AG04449 (cell line): Measurements from ENCODE around the gene KCP.

Experiments
- CTCF ChIA-PET: fragments of 350-600 bp; formaldehyde crosslinking; extraction: SDS; loops from one replicate; lab custom pipeline; 2021; ENCODE audit warnings: antibody characterized with exemption; lab: Yijun Ruan, JAX
- POLR2A ChIA-PET: fragments of 400-600, 350-600 bp; formaldehyde crosslinking; extraction: SDS; loops from one replicate; lab custom pipeline; 2020; ENCODE audit warnings: antibody characterized with exemption, inconsistent platforms; lab: Yijun Ruan, JAX
- DNase-seq: peaks from one replicate; pipeline ENCODE4 v3.0.0-alpha.2; 2010; ENCODE audit warnings: low read depth, low spot score
- H3K4me3 ChIP-seq: 2 replicates; pipeline ENCODE4 v1.5.1; 2011; ENCODE audit warnings: low read depth, mild to moderate bottlenecking, control low read depth, low read length
- CTCF ChIP-seq: IDR thresholded peaks from one replicate; pipeline ENCODE4 v1.5.1; 2011; ENCODE audit warnings: mild to moderate bottlenecking, moderate library complexity, low read length, control low read depth, inconsistent platforms; ENCODE audit not compliant: insufficient read depth; ENCODE audit errors: missing control alignments

Gene KCP

DNA sequence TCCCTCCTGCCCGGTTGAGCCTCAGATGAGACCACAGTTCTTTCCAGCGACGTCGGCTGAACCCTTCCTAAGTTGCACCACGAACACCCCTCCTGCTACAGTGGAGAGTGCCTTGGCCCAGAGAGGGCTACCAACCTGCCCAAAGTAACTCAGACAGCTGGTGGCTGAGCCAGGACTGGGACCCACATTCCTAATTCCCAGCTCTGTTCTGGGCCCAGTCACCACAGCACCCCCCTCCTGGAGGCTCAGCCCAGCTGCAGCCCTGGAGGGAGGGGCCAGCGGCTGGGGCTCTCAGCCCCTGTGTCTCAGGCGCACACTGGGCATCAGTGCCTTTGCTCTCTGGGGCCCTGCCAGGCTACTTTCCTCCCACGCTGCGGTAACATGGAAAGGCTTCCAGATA, 37.3 kb downstream of the KCP start:
- ChIA-PET CTCF (interaction anchor here (0.8 to 17.9 kb wide), 3 partner anchors 9 to 200 kb away, joined by 3 to 203 read pairs (median 7); no protein-coding TSS in a partner anchor), POLR2A (no interaction called here)
- TF ChIP-seq CTCF: no peak
- no peak overlapping the region for H3K4me3 ChIP-seq
- no peak for DNase-seq

DNA sequence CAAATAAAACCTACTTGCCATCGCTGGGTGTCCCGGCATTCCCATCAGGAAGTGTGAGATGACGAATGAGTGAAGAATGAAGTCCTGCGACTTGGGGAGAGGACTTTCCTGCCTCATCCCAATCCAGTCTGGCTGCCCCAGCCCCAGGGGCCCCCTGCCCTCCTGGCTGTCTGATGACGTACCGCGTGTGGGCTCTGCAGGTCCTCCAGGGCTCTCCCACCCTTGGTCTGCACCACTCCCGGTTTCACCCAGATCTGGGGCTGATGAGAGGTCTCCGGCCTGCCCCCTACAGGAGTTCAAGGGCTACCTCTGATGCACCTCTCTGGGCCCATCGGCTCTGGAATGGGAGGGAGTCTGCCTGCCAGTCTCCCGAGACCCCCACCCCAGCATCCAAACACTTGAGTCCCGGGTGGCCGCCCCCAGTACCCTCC, 38.1 kb downstream of the KCP start:
- CTCF ChIA-PET: interaction anchor here (1.6 to 17.9 kb wide), 3 partner anchors 9 to 11 kb away, joined by 4 to 203 read pairs (median 7); no protein-coding TSS in a partner anchor
- DNase-seq: no peak
- no peak overlapping the region for H3K4me3 ChIP-seq
- POLR2A ChIA-PET: no interaction called here
- TF ChIP-seq CTCF: no peak

- no peak for TF ChIP-seq CTCF
- DNase-seq: no peak
- POLR2A ChIA-PET: no interaction called here
- CTCF ChIA-PET: interaction anchor here (1.3 to 17.9 kb wide), 3 partner anchors 8 to 396 kb away, joined by 3 to 203 read pairs (median 4); no protein-coding TSS in a partner anchor
- H3K4me3 ChIP-seq: no peak overlapping the region
These were observed 39.5 kb downstream of the KCP start for GRCh38 chr7:128871050-128871449.

- ChIA-PET CTCF (interaction anchor here (17.9 kb wide), 1 partner anchor 13 kb away, joined by 203 read pairs; no protein-coding TSS in a partner anchor), POLR2A (no interaction called here)
- DNase-seq: no peak
- H3K4me3 ChIP-seq: no peak overlapping the region; the same call in 1 of the 2 replicates
- TF ChIP-seq CTCF: no peak
These were observed 40.6 kb downstream of the KCP start for GRCh38 chr7:128869944-128870285.

- H3K4me3 ChIP-seq: peak overlapping the region; percentile 49
- ChIA-PET CTCF (interaction anchor here (1.8 to 17.9 kb wide), 2 partner anchors 13 to 222 kb away, joined by 5 to 203 read pairs; no protein-coding TSS in a partner anchor), POLR2A (no interaction called here)
- no peak for DNase-seq
- TF ChIP-seq CTCF: peak; percentile 29
These were observed 41.2 kb downstream of the KCP start for GRCh38 chr7:128869138-128869943.

GRCh38 chr7:128868624-128869137, 41.8 kb downstream of the KCP start:
- CTCF ChIA-PET: interaction anchor here (1.8 to 17.9 kb wide), 2 partner anchors 14 to 223 kb away, joined by 5 to 203 read pairs; no protein-coding TSS in a partner anchor
- peak overlapping the region; percentile 49; the same call in 1 of the 2 replicates for H3K4me3 ChIP-seq
- TF ChIP-seq CTCF: no peak

More at GRCh38 chr7:128868624-128869137, 41.8 kb downstream of the KCP start:
- POLR2A ChIA-PET: no interaction called here
- no peak for DNase-seq
